ENCODE data around the gene NR5A2.

- TF ChIP-seq CTCF (IDR thresholded peaks at IDR 0.05) (no peak), POLR2A (IDR thresholded peaks at IDR 0.05) (no peak)
Observed at GRCh38 chr1:200136384-200136783, 108.9 kb downstream of the NR5A2 start.

Data from body of pancreas (tissue), 4 donors.